Thoracic aorta (tissue), 2 donors: Measurements from ENCODE around the gene HYI. TPM values are rescaled to one million over a fixed set of nuclear protein-coding genes. Genes with fewer than 3 reads are reported as not detected.
A peak's percentile ranks its signal among the peaks of the same experiment; 100 is the strongest.

Experiments used
- ATAC-seq: fragments of 150-250 bp; one replicate; pipeline ENCODE4 v1.8.0; 2017; ENCODE audit warnings: low read depth; ENCODE audit not compliant: insufficient number of reproducible peaks, low FRiP score
- DNase-seq: peaks from one replicate; pipeline ENCODE4 v3.0.0-alpha.2; 2020; ENCODE audit warnings: low spot score
- H3K27ac ChIP-seq, 2 donors: fragments of 200-600 bp; sonication (generic); 1 replicate in 1 of 2; 2 replicates in 1 of 2; pipeline ENCODE4 v1.5.1; 2016; ENCODE audit warnings: mild to moderate bottlenecking in 2 of 2, moderate library complexity in 2 of 2
- H3K27me3 ChIP-seq: fragments of 200-600 bp; sonication (generic); replicated peaks from 2 replicates; pipeline ENCODE4 v1.6.0; 2016; ENCODE audit warnings: mild to moderate bottlenecking; ENCODE audit not compliant: insufficient read depth
- H3K36me3 ChIP-seq: fragments of 200-600 bp; sonication (generic); one replicate; pipeline ENCODE4 v1.5.1; 2016
- H3K4me1 ChIP-seq, 2 donors: fragments of 200-600 bp; sonication (generic); 1 replicate in 1 of 2; 2 replicates in 1 of 2; pipeline versions ENCODE4 v1.5.1 to v1.6.0; 2016; ENCODE audit warnings: low read depth in 2 of 2, mild to moderate bottlenecking in 1 of 2; ENCODE audit not compliant: control insufficient read depth in 1 of 2
- H3K4me3 ChIP-seq: fragments of 200-600 bp; sonication (generic); 2 replicates; pipeline ENCODE4 v1.5.1; 2016; ENCODE audit warnings: mild to moderate bottlenecking
- H3K9me3 ChIP-seq: fragments of 200-600 bp; sonication (generic); 2 replicates; pipeline ENCODE4 v1.5.1; 2016
- CTCF ChIP-seq: fragments of 200-600 bp; sonication (generic); IDR thresholded peaks from one replicate; pipeline ENCODE4 v1.5.1; 2019; ENCODE audit warnings: antibody characterized with exemption
- total RNA-seq, 2 donors: library from RNA; depleted of rRNA; stranded (reverse); fragments of >200 nt; gene quantifications; one replicate each; pipeline versions ENCODE4 v1.1.0 to v1.2.3, GENCODE V29; 2016

The HYI gene
- total RNA-seq, 2 donors from 2014 or later: 57.7 to 70.0 TPM

GRCh38 chr1:43436371-43436770 lies 17.4 kb downstream of the HYI start:
- TF ChIP-seq CTCF: no peak
- peaks cover 69% of the 10 kb centered on the region for H3K36me3 ChIP-seq
- no peak overlapping the region for H3K4me3 ChIP-seq
- H3K4me1 ChIP-seq: peaks cover 0 to 9% of the 10 kb centered on the region in 2 donors
- no peaks in the 10 kb centered on the region for H3K9me3 ChIP-seq
- peak overlapping the region; percentile 65 to 67 for H3K27ac ChIP-seq
- ATAC-seq (no peak), DNase-seq (no peak)
- H3K27me3 ChIP-seq: no peaks in the 10 kb centered on the region

- DNase-seq (no peak), ATAC-seq (peak; percentile 80)
- TF ChIP-seq CTCF: no peak
- H3K9me3 ChIP-seq: no peaks in the 10 kb centered on the region
- H3K4me1 ChIP-seq: peaks cover 0 to 9% of the 10 kb centered on the region in 2 donors
- H3K4me3 ChIP-seq: no peak overlapping the region
- H3K27me3 ChIP-seq: no peaks in the 10 kb centered on the region
- peaks cover 69% of the 10 kb centered on the region for H3K36me3 ChIP-seq
- peak overlapping the region; percentile 65 to 67 for H3K27ac ChIP-seq
Observed at GRCh38 chr1:43435146-43436145, 18.3 kb downstream of the HYI start.

- H3K27ac ChIP-seq: no peak overlapping the region
Observed at GRCh38 chr1:43434256-43434655, 19.5 kb downstream of the HYI start.

GRCh38 chr1:43432907-43433306 lies 20.8 kb downstream of the HYI start:
- no peak overlapping the region for H3K4me3 ChIP-seq
- H3K9me3 ChIP-seq: no peaks in the 10 kb centered on the region
- H3K27ac ChIP-seq: no peak overlapping the region
- ATAC-seq: no peak
- H3K27me3 ChIP-seq: no peaks in the 10 kb centered on the region
- H3K4me1 ChIP-seq: peaks cover 0 to 9% of the 10 kb centered on the region in 2 donors
- no peak for TF ChIP-seq CTCF
- peaks cover 65% of the 10 kb centered on the region for H3K36me3 ChIP-seq
- no peak for DNase-seq

More at GRCh38 chr1:43434256-43434655, 19.5 kb downstream of the HYI start:
- peaks cover 65% of the 10 kb centered on the region for H3K36me3 ChIP-seq
- no peak for TF ChIP-seq CTCF
- H3K9me3 ChIP-seq: no peaks in the 10 kb centered on the region
- no peak for ATAC-seq
- peaks cover 0 to 9% of the 10 kb centered on the region in 2 donors for H3K4me1 ChIP-seq
- no peak for DNase-seq
- no peak overlapping the region for H3K4me3 ChIP-seq
- no peaks in the 10 kb centered on the region for H3K27me3 ChIP-seq

- ATAC-seq (no peak), DNase-seq (no peak)
- peaks cover 0 to 9% of the 10 kb centered on the region in 2 donors for H3K4me1 ChIP-seq
- no peaks in the 10 kb centered on the region for H3K9me3 ChIP-seq
- H3K27me3 ChIP-seq: no peaks in the 10 kb centered on the region
- no peak for TF ChIP-seq CTCF
- no peak overlapping the region for H3K4me3 ChIP-seq
- H3K36me3 ChIP-seq: peaks cover 65% of the 10 kb centered on the region
- no peak overlapping the region for H3K27ac ChIP-seq
Observed at GRCh38 chr1:43432171-43432860, 21.4 kb downstream of the HYI start.
